Stimulated activated CD8-positive, alpha-beta memory T cell treated with anti-CD3 and anti-CD28 coated beads, Interleukin-4, amount 100 ng/mL, for 48 hours (primary cell): ENCODE data around the gene NRG3.

Source experiments
- DNase-seq: peaks from one replicate; pipeline ENCODE4 v3.0.0-alpha.2; 2020

NRG3 gene

GRCh38 chr10:82515256-82515655 lies 640.3 kb downstream of the NRG3 start:
- no peak for DNase-seq

- no peak for DNase-seq
Measured at GRCh38 chr10:82529062-82529461, 654.1 kb downstream of the NRG3 start.

GRCh38 chr10:82535457-82535856 lies 660.5 kb downstream of the NRG3 start:
- DNase-seq = no peak

- no peak for DNase-seq
Measured at GRCh38 chr10:82536668-82537067, 661.7 kb downstream of the NRG3 start.

GRCh38 chr10:82538272-82538671 lies 663.3 kb downstream of the NRG3 start:
- DNase-seq = no peak

GRCh38 chr10:82543631-82544030 lies 668.6 kb downstream of the NRG3 start:
- DNase-seq = no peak

GRCh38 chr10:82544377-82544776 lies 669.4 kb downstream of the NRG3 start:
- no peak for DNase-seq

GRCh38 chr10:82551506-82551905 lies 676.5 kb downstream of the NRG3 start:
- DNase-seq = no peak

GRCh38 chr10:82552267-82552666 lies 677.3 kb downstream of the NRG3 start:
- no peak for DNase-seq

- no peak for DNase-seq
Measured at GRCh38 chr10:82554381-82554780, 679.4 kb downstream of the NRG3 start.

GRCh38 chr10:82558014-82558607 lies 683.1 kb downstream of the NRG3 start:
- DNase-seq = no peak

GRCh38 chr10:82564353-82565196 lies 689.6 kb downstream of the NRG3 start:
- no peak for DNase-seq

GRCh38 chr10:82565197-82565575 lies 690.2 kb downstream of the NRG3 start:
- no peak for DNase-seq

GRCh38 chr10:82572744-82573143 lies 697.8 kb downstream of the NRG3 start:
- DNase-seq = no peak

GRCh38 chr10:82574081-82574480 lies 699.1 kb downstream of the NRG3 start:
- no peak for DNase-seq

- DNase-seq = no peak
Measured at GRCh38 chr10:82575318-82575717, 700.3 kb downstream of the NRG3 start.

- no peak for DNase-seq
Measured at GRCh38 chr10:82576093-82576492, 701.1 kb downstream of the NRG3 start.

GRCh38 chr10:82581940-82582339 lies 706.9 kb downstream of the NRG3 start:
- DNase-seq = no peak

- no peak for DNase-seq
Measured at GRCh38 chr10:82591421-82591820, 716.4 kb downstream of the NRG3 start.

GRCh38 chr10:82597840-82598239 lies 722.8 kb downstream of the NRG3 start:
- DNase-seq = no peak

GRCh38 chr10:82609845-82610244 lies 734.9 kb downstream of the NRG3 start:
- no peak for DNase-seq

- DNase-seq = no peak
Measured at GRCh38 chr10:82618007-82618406, 743.0 kb downstream of the NRG3 start.

- no peak for DNase-seq
Measured at GRCh38 chr10:82621680-82622079, 746.7 kb downstream of the NRG3 start.

- DNase-seq = no peak
Measured at GRCh38 chr10:82622479-82622878, 747.5 kb downstream of the NRG3 start.
